ENCODE data around the gene PIGU.
"Not testable (repeated sequence)": the region's sequence is repeated elsewhere in the genome, so short reads cannot be mapped to it uniquely, and the experiment has no call there.

The PIGU gene

GRCh38 chr20:34676642-34677373 is at the start of gene PIGU:
TSS of gene PIGU (minus strand) at chr20:34677092. CDS start at chr20:34677085, 7 bp downstream.
- peak; percentile 95 for DNase-seq

- DNase-seq, result no peak
These were observed 47.3 kb upstream of the PIGU start for GRCh38 chr20:34724172-34724571.

GRCh38 chr20:34722560-34722959 is 45.7 kb upstream of the PIGU start:
- not testable (repeated sequence) for DNase-seq

GRCh38 chr20:34720266-34720665 is 43.4 kb upstream of the PIGU start:
- DNase-seq, result no peak

GRCh38 chr20:34719242-34720017 is 42.5 kb upstream of the PIGU start:
- not testable (repeated sequence) for DNase-seq

- no peak for DNase-seq
These were observed 40.6 kb upstream of the PIGU start for GRCh38 chr20:34717230-34718095.

- no peak for DNase-seq
These were observed 40.0 kb upstream of the PIGU start for GRCh38 chr20:34716921-34717229.

- DNase-seq, result no peak
These were observed 38.5 kb upstream of the PIGU start for GRCh38 chr20:34715384-34715783.

GRCh38 chr20:34713944-34714515 is 37.1 kb upstream of the PIGU start:
- DNase-seq, result not testable (repeated sequence)

- peak; percentile 37 for DNase-seq
These were observed 36.5 kb upstream of the PIGU start for GRCh38 chr20:34713194-34713943.

GRCh38 chr20:34712525-34713192 is 35.8 kb upstream of the PIGU start:
- no peak for DNase-seq

- DNase-seq, result no peak
These were observed 35.0 kb upstream of the PIGU start for GRCh38 chr20:34711813-34712430.

GRCh38 chr20:34710861-34711574 is 34.1 kb upstream of the PIGU start:
- no peak for DNase-seq

- no peak for DNase-seq
These were observed 33.6 kb upstream of the PIGU start for GRCh38 chr20:34710568-34710839.

GRCh38 chr20:34709831-34710567 is 33.1 kb upstream of the PIGU start:
- DNase-seq, result no peak

- DNase-seq, result peak; percentile 74
These were observed 32.3 kb upstream of the PIGU start for GRCh38 chr20:34709044-34709830.

GRCh38 chr20:34708621-34709043 is 31.7 kb upstream of the PIGU start:
- DNase-seq, result peak; percentile 53

- no peak for DNase-seq
These were observed 30.3 kb upstream of the PIGU start for GRCh38 chr20:34706912-34707784.
